Tibial artery (tissue), 4 donors: ENCODE results near the gene ZNF180.

ENCODE experiments used
- DNase-seq, 2 donors: peaks; one replicate each; pipeline ENCODE4 v3.0.0-alpha.2; 2019
- H3K27ac ChIP-seq, 2 donors: fragments of 200-600 bp; sonication (generic) in 1 of 2; 1 replicate in 1 of 2; 2 replicates in 1 of 2; pipeline ENCODE4 v1.5.1; 2018 to 2019; ENCODE audit warnings: mild to moderate bottlenecking in 1 of 2
- H3K27me3 ChIP-seq, 2 donors: fragments of 200-600 bp; sonication (generic) in 1 of 2; one replicate each; pipeline versions ENCODE4 v1.5.1 to v1.6.0; 2016 to 2019
- H3K36me3 ChIP-seq, 3 donors: fragments of 200-600 bp; sonication (generic) in 2 of 3; one replicate each; pipeline ENCODE4 v1.5.1; 2016 to 2019; ENCODE audit warnings: mild to moderate bottlenecking in 2 of 3
- H3K4me1 ChIP-seq, 4 donors: fragments of 200-600 bp; sonication (generic) in 2 of 4; 1 replicate in 3 of 4; 2 replicates in 1 of 4; pipeline ENCODE4 v1.5.1; 2016 to 2019
- H3K4me3 ChIP-seq, 2 donors: fragments of 200-600 bp; sonication (generic) in 1 of 2; 1 replicate in 1 of 2; 2 replicates in 1 of 2; pipeline ENCODE4 v1.5.1; 2018 to 2019; ENCODE audit warnings: mild to moderate bottlenecking in 2 of 2
- H3K9me3 ChIP-seq, 3 donors: fragments of 200-600 bp; sonication (generic) in 1 of 3; one replicate each; pipeline ENCODE4 v1.5.1; 2016 to 2019
- CTCF ChIP-seq, 2 experiments: fragments of 200-600 bp in 1 of 2; fragments of 450-650 bp in 1 of 2; IDR thresholded peaks; one replicate each; pipeline ENCODE4 v1.5.1; 2017 to 2019; ENCODE audit warnings: antibody characterized with exemption in 2 of 2, mild to moderate bottlenecking in 1 of 2, moderate library complexity in 1 of 2
- intact Hi-C: fragments of 100-400 bp; cut with DNase I; formaldehyde crosslinking; loops from one replicate; pipeline ENCODE4 v1.15.0; 2023; ENCODE audit warnings: low total_unique reads

The ZNF180 gene

GRCh38 chr19:44430956-44431355, 69.4 kb downstream of the ZNF180 start:
- Histone ChIP-seq H3K36me3 (peaks cover 77 to 98% (median 91%) of the 10 kb centered on the region in 3 donors), H3K9me3 (peaks cover 20 to 100% (median 98%) of the 10 kb centered on the region in 3 donors), H3K27ac (no peak overlapping the region), H3K4me1 (no peaks in the 10 kb centered on the region), H3K4me3 (no peak overlapping the region), H3K27me3 (no peaks in the 10 kb centered on the region)
- TF ChIP-seq CTCF (IDR thresholded peaks at IDR 0.05), result no peak
- intact Hi-C loops, result no loop called here
- DNase-seq, result no peak
